ENCODE measurements around the gene DDX39B.
A peak's percentile ranks its signal among the peaks of the same experiment; 100 is the strongest.

The DDX39B gene

GRCh38 chr6:31541658-31542521 is at the start of gene DDX39B:
Gene DDX39B, minus strand, starts transcription at chr6:31542003. Its CDS starts 1,471 bp downstream, at chr6:31540532.
- CTCF ChIA-PET = interaction anchor here (0.6 to 13.9 kb wide), 11 partner anchors 9 to 413 kb away, joined by 3 to 431 read pairs (median 4); partner anchors contain the start of genes LST1, LTB, MCCD1 and NCR3
- Histone ChIP-seq H3K4me3 (ENCODE audit: low read depth, low read length) (peak within 1 kb of the TSS; percentile 64), H3K4me1 (ENCODE audit: control insufficient read depth, insufficient read depth, low read length) (peaks cover 14% of the 10 kb centered on the region), H3K9me3 (ENCODE audit: control insufficient read depth, insufficient read depth, low read depth, low read length) (no peaks in the 10 kb centered on the region), H3K27ac (ENCODE audit: extremely low read depth, low read depth, low read length) (peak within 1 kb of the TSS; percentile 100), H3K36me3 (ENCODE audit: control insufficient read depth in 2 of 2, insufficient read depth in 1 of 2, low read length in 2 of 2) (peaks cover 39 to 43% of the 10 kb centered on the region in 2 experiments)
- POLR2A ChIA-PET = interaction anchor here (0.6 to 4.2 kb wide), 52 partner anchors 8 to 1430 kb away, joined by 3 to 112 read pairs (median 5); partner anchors contain the start of genes ATF6B, BAG6, C6orf47 and GPANK1
- TF ChIP-seq ELK4 (IDR thresholded peaks at IDR 0.05; ENCODE audit: borderline replicate concordance, low read depth, low read length) (peak; percentile 98), ZNF202 (tag by site-specific recombination; IDR thresholded peaks at IDR 0.05; ENCODE audit: borderline replicate concordance) (no peak), SP2 (tag by site-specific recombination; IDR thresholded peaks at IDR 0.05) (peak; percentile 90), HOXA7 (CRISPR knock-in tag; IDR thresholded peaks at IDR 0.05; ENCODE audit: borderline replicate concordance) (no peak), ZBTB6 (tag by site-specific recombination; IDR thresholded peaks at IDR 0.05) (no peak), ZNF155 (tag by site-specific recombination; IDR thresholded peaks at IDR 0.05) (no peak), ZBTB20 (tag by site-specific recombination; IDR thresholded peaks at IDR 0.05) (peak; percentile 95), ZNF654 (tag by site-specific recombination; IDR thresholded peaks at IDR 0.05; ENCODE audit: low read depth) (no peak; the same call in 1 of the 2 replicates), ATF2 (tag by site-specific recombination; IDR thresholded peaks at IDR 0.05; ENCODE audit: low read depth) (no peak), SALL2 (tag by site-specific recombination; IDR thresholded peaks at IDR 0.05; ENCODE audit: borderline replicate concordance) (no peak), MYNN (tag by site-specific recombination; IDR thresholded peaks at IDR 0.05; ENCODE audit: borderline replicate concordance) (no peak), ZNF394 (tag by site-specific recombination; IDR thresholded peaks at IDR 0.05; ENCODE audit: borderline replicate concordance) (peak; percentile 85; the same call in 1 of the 2 replicates), ZNF140 (tag by site-specific recombination; IDR thresholded peaks at IDR 0.05) (no peak), ZNF24 (tag by site-specific recombination; IDR thresholded peaks at IDR 0.05) (peak; percentile 44), ZNF18 (tag by site-specific recombination; IDR thresholded peaks at IDR 0.05) (no peak), ZNF645 (tag by site-specific recombination; IDR thresholded peaks at IDR 0.05) (no peak), ZNF701 (tag by site-specific recombination; IDR thresholded peaks at IDR 0.05) (peak; percentile 97), ZBTB17 (tag by site-specific recombination; IDR thresholded peaks at IDR 0.05) (peak; percentile 93; the same call in 1 of the 2 replicates), GLIS1 (tag by site-specific recombination; IDR thresholded peaks at IDR 0.05) (no peak), ZNF292 (tag by site-specific recombination; IDR thresholded peaks at IDR 0.05; ENCODE audit: borderline replicate concordance, low read depth) (no peak), ZNF692 (tag by site-specific recombination; IDR thresholded peaks at IDR 0.05) (no peak; the same call in 1 of the 2 replicates), ZNF133 (tag by site-specific recombination; IDR thresholded peaks at IDR 0.05) (no peak), ZBTB44 (tag by site-specific recombination; IDR thresholded peaks at IDR 0.05) (no peak), ZNF274 (IDR thresholded peaks at IDR 0.05; ENCODE audit: low read length) (no peak), ZNF274 (tag by site-specific recombination; IDR thresholded peaks at IDR 0.05; ENCODE audit: borderline replicate concordance) (no peak), ZNF266 (tag by site-specific recombination; IDR thresholded peaks at IDR 0.05; ENCODE audit: low read depth) (no peak; the same call in 1 of the 2 replicates)
